Measurements from ENCODE around the gene PDE8B. TPM values are rescaled to one million over a fixed set of nuclear protein-coding genes. Genes with fewer than 3 reads are reported as not detected.

Gene PDE8B
- total RNA-seq, 6 donors from 2014 or later: 5.8 to 21.9 (median 9.7) TPM

- H3K9me3 ChIP-seq: no peaks in the 10 kb centered on the region
- H3K27ac ChIP-seq: peak overlapping the region in 1 of 4 donors; percentile 68
- H3K4me1 ChIP-seq: peaks cover 10 to 20% (median 13%) of the 10 kb centered on the region in 4 donors
- no peaks in the 10 kb centered on the region for H3K36me3 ChIP-seq
- peaks cover 0 to 16% (median 7%) of the 10 kb centered on the region in 4 donors for H3K27me3 ChIP-seq
- TF ChIP-seq CTCF (IDR thresholded peaks at IDR 0.05) (no peak), POLR2A (IDR thresholded peaks at IDR 0.05) (no peak), POLR2AphosphoS5 (IDR thresholded peaks at IDR 0.05) (no peak), EP300 (IDR thresholded peaks at IDR 0.05) (no peak)
- peak in 1 of 2 donors; percentile 54 for ATAC-seq (ENCODE audit: low FRiP score in 2 of 2)
- peak; percentile 23 to 29 for DNase-seq
- peak overlapping the region in 3 of 4 donors; percentile 49 to 57 (median 53) for H3K4me3 ChIP-seq
- WGBS, 2 donors: 14 to 15% methylated on average over 14 to 15 of the region's 15 CpGs
Measured at GRCh38 chr5:77181173-77181572, 29.3 kb upstream of the PDE8B start.

GRCh38 chr5:77181596-77182304 is 28.7 kb upstream of the PDE8B start:
- Histone ChIP-seq H3K9me3 (no peaks in the 10 kb centered on the region), H3K4me3 (peak overlapping the region in 2 of 4 donors; percentile 53 to 57), H3K27ac (peak overlapping the region in 1 of 4 donors; percentile 68), H3K4me1 (peaks cover 10 to 20% (median 13%) of the 10 kb centered on the region in 4 donors), H3K27me3 (peaks cover 0 to 16% (median 7%) of the 10 kb centered on the region in 4 donors), H3K36me3 (no peaks in the 10 kb centered on the region)
- 56 to 70% methylated on average over 10 to 15 of the region's 15 CpGs for WGBS, 2 donors
- ATAC-seq (ENCODE audit: low FRiP score in 2 of 2) (peak in 1 of 2 donors; percentile 81), DNase-seq (peak; percentile 6 to 74)
- TF ChIP-seq EP300 (IDR thresholded peaks at IDR 0.05) (peak in 1 of 4 donors; percentile 89), POLR2AphosphoS5 (IDR thresholded peaks at IDR 0.05) (peak in 1 of 2 donors; percentile 48), POLR2A (IDR thresholded peaks at IDR 0.05) (no peak), CTCF (IDR thresholded peaks at IDR 0.05) (no peak)

- ATAC-seq (ENCODE audit: low FRiP score in 2 of 2): no peak
- no peak for DNase-seq
- no peak overlapping the region for H3K4me3 ChIP-seq
- TF ChIP-seq EP300 (IDR thresholded peaks at IDR 0.05) (no peak), POLR2AphosphoS5 (IDR thresholded peaks at IDR 0.05) (no peak), POLR2A (IDR thresholded peaks at IDR 0.05) (no peak), CTCF (IDR thresholded peaks at IDR 0.05) (no peak)
- no peak overlapping the region for H3K27ac ChIP-seq
- no peaks in the 10 kb centered on the region for H3K36me3 ChIP-seq
- no peaks in the 10 kb centered on the region for H3K9me3 ChIP-seq
- peaks cover 0 to 16% (median 7%) of the 10 kb centered on the region in 4 donors for H3K27me3 ChIP-seq
- H3K4me1 ChIP-seq: peaks cover 10 to 20% (median 13%) of the 10 kb centered on the region in 4 donors
- 84 to 100% methylated on average over 1 of the region's 1 CpG for WGBS, 2 donors
Measured at GRCh38 chr5:77182367-77182766, 28.1 kb upstream of the PDE8B start.

GRCh38 chr5:77186652-77187370 is 23.7 kb upstream of the PDE8B start:
- ATAC-seq (ENCODE audit: low FRiP score in 2 of 2) (no peak), DNase-seq (no peak)
- no peaks in the 10 kb centered on the region for H3K27me3 ChIP-seq
- WGBS, 2 donors: 87 to 98% methylated on average over 2 of the region's 2 CpGs
- no peaks in the 10 kb centered on the region for H3K36me3 ChIP-seq
- no peak for TF ChIP-seq CTCF (IDR thresholded peaks at IDR 0.05)
- no peak for TF ChIP-seq POLR2AphosphoS5 (IDR thresholded peaks at IDR 0.05)
- TF ChIP-seq EP300 (IDR thresholded peaks at IDR 0.05): no peak
- no peak for TF ChIP-seq POLR2A (IDR thresholded peaks at IDR 0.05)
- H3K9me3 ChIP-seq: no peaks in the 10 kb centered on the region
- H3K27ac ChIP-seq: no peak overlapping the region
- H3K4me3 ChIP-seq: no peak overlapping the region
- H3K4me1 ChIP-seq: no peaks in the 10 kb centered on the region
